ENCODE measurements around the gene SEMA3D. TPM values are rescaled to one million over a fixed set of nuclear protein-coding genes. Genes with fewer than 3 reads are reported as not detected.

Gene SEMA3D
- total RNA-seq, 2 donors from 2014 or later: not detected

DNA sequence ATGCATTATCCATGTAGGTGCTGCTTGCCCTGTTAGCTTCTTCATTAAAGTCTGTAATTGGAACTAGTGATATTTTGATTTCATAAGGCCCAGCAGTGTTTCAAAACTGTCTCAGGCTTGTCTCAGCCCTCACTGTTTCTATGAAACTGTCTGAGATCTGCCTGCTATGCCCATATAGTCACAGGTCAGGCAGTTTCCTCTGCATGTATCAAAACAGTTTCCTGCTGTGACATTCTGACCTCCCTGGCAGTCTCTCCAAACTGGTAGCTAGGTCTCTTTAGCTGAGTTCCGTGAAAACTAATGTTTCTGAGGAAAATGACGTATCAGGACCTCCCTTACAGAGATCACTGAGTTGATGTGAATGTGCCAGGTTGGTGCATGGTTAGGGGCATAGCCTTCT is 18.9 kb upstream of the SEMA3D start:
- no peaks in the 10 kb centered on the region for H3K4me1 Mint-ChIP-seq (ENCODE audit: low read depth in 2 of 2)
- no peak overlapping the region for H3K4me3 Mint-ChIP-seq
- H3K27me3 Mint-ChIP-seq: no peaks in the 10 kb centered on the region
- H3K9me3 Mint-ChIP-seq: peaks cover 10% of the 10 kb centered on the region
- H3K36me3 Mint-ChIP-seq: no peaks in the 10 kb centered on the region
- no peak overlapping the region for H3K27ac Mint-ChIP-seq
- DNase-seq (ENCODE audit: low spot score): no peak
- ATAC-seq: no peak

DNA sequence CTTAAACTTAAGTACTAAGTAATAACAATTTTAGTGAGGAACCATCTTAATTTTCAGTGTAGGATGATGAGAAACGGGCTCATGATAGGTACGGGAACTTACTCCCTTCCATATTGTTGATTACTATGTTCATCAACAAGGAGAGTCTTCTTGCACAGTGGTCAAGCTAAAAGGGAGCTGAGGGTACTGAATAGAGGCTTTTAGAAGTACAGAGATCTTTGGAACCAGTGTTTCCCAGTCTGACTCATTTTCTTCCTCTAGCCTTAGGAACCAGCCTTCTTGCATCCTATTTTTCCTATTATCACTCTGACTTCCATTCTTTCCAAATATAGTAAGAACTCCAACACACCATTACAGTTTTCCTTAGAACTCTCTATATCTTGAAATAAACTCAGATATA is 17.6 kb upstream of the SEMA3D start:
- Mint-ChIP-seq H3K27me3 (no peaks in the 10 kb centered on the region), H3K4me3 (no peak overlapping the region), H3K27ac (no peak overlapping the region), H3K9me3 (peaks cover 15% of the 10 kb centered on the region), H3K4me1 (ENCODE audit: low read depth in 2 of 2) (no peaks in the 10 kb centered on the region), H3K36me3 (no peaks in the 10 kb centered on the region)
- ATAC-seq (no peak), DNase-seq (ENCODE audit: low spot score) (no peak)

DNA sequence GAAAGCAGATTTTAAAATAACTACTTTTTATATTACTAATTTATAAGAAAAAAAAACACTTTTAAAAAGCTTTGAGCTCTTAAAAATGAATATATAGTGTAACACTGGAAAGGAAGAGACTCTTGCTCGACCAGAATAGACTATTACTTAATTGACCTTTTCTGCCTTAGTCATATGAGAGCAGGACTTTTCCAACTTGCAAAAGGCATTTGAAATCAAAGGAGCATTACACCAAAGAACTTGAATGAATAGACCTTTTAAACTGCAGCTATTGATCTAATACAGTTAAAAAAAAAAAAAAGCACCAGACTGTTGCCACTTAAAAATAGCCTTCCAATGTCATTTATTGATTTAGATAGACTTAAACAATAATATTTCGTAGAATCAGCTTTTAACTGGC is 17.2 kb upstream of the SEMA3D start:
- DNase-seq (ENCODE audit: low spot score) (no peak), ATAC-seq (no peak)
- no peak overlapping the region for H3K27ac Mint-ChIP-seq
- peaks cover 15% of the 10 kb centered on the region for H3K9me3 Mint-ChIP-seq
- H3K4me1 Mint-ChIP-seq (ENCODE audit: low read depth in 2 of 2): no peaks in the 10 kb centered on the region
- H3K27me3 Mint-ChIP-seq: no peaks in the 10 kb centered on the region
- H3K36me3 Mint-ChIP-seq: no peaks in the 10 kb centered on the region
- no peak overlapping the region for H3K4me3 Mint-ChIP-seq

DNA sequence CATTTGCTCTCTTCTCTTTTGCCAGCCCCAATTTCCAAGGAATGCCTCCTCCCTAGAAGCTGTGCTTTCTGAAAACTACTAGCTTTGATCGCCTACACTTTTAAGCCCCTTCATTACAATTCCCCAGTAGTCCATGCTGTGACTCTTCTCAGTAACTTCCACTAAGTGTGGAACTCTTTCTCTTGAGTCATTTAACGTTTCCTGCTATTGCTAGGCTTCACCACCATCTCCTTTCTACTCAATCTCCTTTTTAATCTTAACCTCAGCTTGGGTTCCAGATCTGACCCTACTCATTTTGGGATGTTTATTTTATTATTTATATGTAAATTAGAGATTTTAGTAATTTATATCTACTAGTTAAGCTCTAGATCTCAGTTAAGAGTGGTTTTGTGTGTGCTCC is 14.4 kb upstream of the SEMA3D start:
- Mint-ChIP-seq H3K9me3 (peaks cover 15% of the 10 kb centered on the region), H3K4me3 (no peak overlapping the region), H3K36me3 (no peaks in the 10 kb centered on the region), H3K4me1 (ENCODE audit: low read depth in 2 of 2) (no peaks in the 10 kb centered on the region), H3K27ac (no peak overlapping the region), H3K27me3 (no peaks in the 10 kb centered on the region)
- ATAC-seq (no peak), DNase-seq (ENCODE audit: low spot score) (no peak)

DNA sequence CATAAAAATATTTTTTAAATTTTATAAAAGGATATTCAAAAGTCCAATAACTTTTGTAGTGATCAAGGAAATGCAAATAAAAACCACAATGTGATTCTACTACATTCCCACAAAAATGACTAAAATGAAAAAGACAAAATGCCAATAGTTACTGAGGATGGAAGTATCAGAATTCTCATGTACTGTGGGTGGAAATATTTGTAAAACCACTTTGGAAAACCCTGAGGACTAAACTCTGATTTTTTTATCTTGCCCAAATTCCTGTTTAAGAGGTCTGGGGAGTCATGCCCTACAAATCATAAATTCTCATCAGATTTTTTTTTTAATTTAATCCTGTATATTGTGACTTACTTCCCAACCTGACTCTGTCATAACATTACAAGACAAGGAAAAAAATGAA is 9.8 kb upstream of the SEMA3D start:
- DNase-seq (ENCODE audit: low spot score): no peak
- Mint-ChIP-seq H3K27me3 (no peaks in the 10 kb centered on the region), H3K27ac (no peak overlapping the region), H3K4me3 (no peak overlapping the region), H3K9me3 (peaks cover 10% of the 10 kb centered on the region), H3K4me1 (ENCODE audit: low read depth in 2 of 2) (no peaks in the 10 kb centered on the region), H3K36me3 (no peaks in the 10 kb centered on the region)
- no peak for ATAC-seq

DNA sequence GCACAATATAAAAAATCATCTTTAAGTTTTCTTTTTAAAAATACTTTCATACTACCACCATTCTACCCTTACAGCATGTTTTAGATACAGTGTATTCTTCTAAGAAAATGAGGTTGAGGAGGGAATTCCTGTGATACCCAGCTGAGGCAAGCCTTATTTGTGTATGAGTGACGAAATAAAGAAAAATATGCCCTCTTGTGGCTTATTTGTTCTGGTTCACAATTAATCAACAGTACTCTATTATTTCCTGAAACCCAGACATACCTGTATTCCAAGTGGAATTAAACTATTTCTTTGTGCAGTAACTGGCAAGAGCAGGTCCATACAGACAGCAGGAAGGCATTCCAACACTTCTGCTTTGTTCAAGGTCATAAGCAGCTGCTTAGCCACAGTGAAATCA is 4.5 kb upstream of the SEMA3D start:
- no peak for DNase-seq (ENCODE audit: low spot score)
- H3K27me3 Mint-ChIP-seq: peaks cover 0 to 2% of the 10 kb centered on the region in 2 donors
- H3K4me1 Mint-ChIP-seq (ENCODE audit: low read depth in 2 of 2): no peaks in the 10 kb centered on the region
- no peak overlapping the region for H3K4me3 Mint-ChIP-seq
- no peak for ATAC-seq
- no peaks in the 10 kb centered on the region for H3K9me3 Mint-ChIP-seq
- no peak overlapping the region for H3K27ac Mint-ChIP-seq
- H3K36me3 Mint-ChIP-seq: no peaks in the 10 kb centered on the region

DNA sequence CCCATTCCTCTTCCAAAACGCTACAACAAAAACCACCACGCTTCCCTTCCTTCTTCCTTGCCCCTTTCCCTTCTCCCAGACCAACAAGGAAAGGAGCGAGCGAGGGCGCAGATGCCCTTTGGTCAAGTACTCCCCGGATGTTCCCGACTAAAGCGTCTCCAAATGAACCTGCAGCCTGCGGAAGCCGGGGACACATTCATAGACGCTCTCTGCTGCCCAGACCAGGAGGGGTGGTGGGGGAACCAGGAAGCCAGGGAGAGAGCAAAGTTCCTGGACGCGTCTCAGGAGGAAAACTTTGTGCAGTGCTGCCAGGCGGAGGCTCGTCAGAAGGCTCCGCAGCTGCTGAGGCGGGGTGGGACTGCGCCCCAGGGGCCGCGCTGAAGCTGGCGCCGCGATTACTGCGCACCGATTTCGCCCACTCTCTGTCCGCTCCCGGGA is 754 bp downstream of the SEMA3D start:
- Mint-ChIP-seq H3K36me3 (no peaks in the 10 kb centered on the region), H3K4me1 (ENCODE audit: low read depth in 2 of 2) (no peaks in the 10 kb centered on the region), H3K27ac (no peak overlapping the region), H3K4me3 (no peak overlapping the region), H3K27me3 (peaks cover 0 to 9% of the 10 kb centered on the region in 2 donors), H3K9me3 (peaks cover 5% of the 10 kb centered on the region)
- no peak for ATAC-seq
- DNase-seq (ENCODE audit: low spot score): no peak

DNA sequence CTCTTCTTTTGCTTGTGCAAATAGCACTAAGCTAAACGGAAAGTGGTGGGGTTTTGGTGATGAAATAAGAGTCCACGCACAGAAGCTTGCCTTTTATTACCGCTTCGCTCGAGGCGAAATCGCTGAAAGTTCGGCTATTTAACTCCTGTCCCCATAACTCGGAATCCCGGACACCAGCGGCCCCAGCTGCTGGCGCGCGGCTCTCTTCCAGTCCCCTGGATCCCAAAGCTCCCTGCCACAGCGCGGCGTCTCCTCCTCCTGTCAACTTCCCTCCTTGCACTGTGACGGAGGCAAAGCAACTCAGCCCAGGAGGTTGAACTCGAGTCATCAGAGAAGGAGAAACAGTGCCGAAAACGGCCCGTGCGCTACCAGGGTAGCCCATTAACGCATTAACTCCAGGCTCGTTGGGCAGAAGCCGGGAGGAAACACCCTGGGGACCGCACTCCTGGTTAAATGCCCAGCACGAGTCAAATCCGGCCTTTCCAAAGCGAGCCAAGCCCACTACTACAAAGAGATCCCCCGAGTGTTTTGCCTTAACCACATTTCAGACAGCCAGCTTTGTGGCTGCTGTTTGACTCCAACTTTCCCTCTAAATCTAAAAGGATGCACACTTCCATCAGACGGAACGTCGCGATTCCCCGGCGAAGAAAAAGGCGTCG is 1.3 kb downstream of the SEMA3D start:
- Mint-ChIP-seq H3K27ac (no peak overlapping the region), H3K4me3 (no peak overlapping the region), H3K36me3 (no peaks in the 10 kb centered on the region), H3K4me1 (ENCODE audit: low read depth in 2 of 2) (no peaks in the 10 kb centered on the region), H3K27me3 (peaks cover 0 to 9% of the 10 kb centered on the region in 2 donors), H3K9me3 (peaks cover 10% of the 10 kb centered on the region)
- DNase-seq (ENCODE audit: low spot score) (no peak), ATAC-seq (no peak)

DNA sequence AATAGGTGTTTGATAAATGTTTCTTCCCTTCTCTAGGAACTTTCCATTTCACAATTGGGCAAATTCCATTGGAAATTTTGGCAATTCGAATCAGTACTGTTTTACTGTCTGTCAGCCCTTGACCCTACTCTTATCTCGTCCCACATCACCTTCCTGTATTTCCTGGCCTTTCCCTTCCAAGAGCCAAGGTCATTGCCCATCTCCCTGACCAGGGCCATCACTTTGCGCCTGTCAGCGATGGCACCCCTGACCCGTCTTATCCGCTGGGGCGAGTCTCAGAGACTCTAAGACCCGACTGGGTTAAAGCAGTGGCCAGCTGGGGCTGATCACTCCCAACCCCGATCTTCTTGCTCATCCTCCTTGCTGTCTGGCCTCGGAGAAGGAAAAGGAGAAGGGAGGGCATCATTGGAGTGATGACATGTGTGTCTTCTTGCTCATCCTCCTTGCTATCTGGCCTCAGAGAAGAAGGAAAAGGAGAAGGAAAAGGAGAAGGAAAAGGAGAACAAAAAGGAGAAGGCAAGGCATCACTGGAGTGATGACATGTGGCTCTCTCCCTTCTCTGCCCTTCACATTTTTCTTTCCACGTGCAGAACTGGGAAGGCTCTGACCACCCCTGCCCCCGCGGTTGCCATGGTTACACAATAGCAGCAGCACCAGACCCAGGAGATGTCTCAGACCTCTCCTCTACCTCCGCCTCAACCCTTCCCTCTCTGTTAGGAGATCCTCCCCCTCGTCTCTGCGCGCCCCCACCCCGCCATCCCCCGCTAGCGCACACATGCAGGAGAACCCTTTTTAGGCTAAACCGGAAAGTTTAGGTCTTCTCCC is 2.0 kb downstream of the SEMA3D start:
- Mint-ChIP-seq H3K9me3 (peaks cover 10% of the 10 kb centered on the region), H3K27me3 (peaks cover 0 to 9% of the 10 kb centered on the region in 2 donors), H3K36me3 (no peaks in the 10 kb centered on the region), H3K4me1 (ENCODE audit: low read depth in 2 of 2) (no peaks in the 10 kb centered on the region), H3K4me3 (no peak overlapping the region), H3K27ac (no peak overlapping the region)
- ATAC-seq: no peak
- no peak for DNase-seq (ENCODE audit: low spot score)

DNA sequence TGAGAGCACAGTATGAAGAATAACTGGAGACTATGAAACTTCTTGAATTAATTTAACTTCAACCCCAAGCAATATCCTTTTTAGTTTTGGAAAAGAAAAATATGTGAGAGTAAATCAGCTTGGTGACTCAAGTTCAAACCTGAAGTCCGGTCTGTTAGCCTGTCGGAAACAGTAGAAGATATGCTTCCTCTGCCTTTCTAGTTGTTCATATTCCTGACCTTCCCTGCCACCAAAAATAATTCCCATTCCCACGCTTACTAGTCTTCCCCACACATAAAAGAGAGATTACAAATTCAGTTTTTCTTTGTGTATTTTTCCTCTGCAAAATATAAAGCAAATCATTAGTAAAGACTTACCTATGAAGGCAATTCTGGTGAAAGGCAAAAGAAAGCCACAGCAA is 3.6 kb downstream of the SEMA3D start:
- Mint-ChIP-seq H3K9me3 (peaks cover 11% of the 10 kb centered on the region), H3K4me3 (no peak overlapping the region)
- ATAC-seq: no peak

DNA sequence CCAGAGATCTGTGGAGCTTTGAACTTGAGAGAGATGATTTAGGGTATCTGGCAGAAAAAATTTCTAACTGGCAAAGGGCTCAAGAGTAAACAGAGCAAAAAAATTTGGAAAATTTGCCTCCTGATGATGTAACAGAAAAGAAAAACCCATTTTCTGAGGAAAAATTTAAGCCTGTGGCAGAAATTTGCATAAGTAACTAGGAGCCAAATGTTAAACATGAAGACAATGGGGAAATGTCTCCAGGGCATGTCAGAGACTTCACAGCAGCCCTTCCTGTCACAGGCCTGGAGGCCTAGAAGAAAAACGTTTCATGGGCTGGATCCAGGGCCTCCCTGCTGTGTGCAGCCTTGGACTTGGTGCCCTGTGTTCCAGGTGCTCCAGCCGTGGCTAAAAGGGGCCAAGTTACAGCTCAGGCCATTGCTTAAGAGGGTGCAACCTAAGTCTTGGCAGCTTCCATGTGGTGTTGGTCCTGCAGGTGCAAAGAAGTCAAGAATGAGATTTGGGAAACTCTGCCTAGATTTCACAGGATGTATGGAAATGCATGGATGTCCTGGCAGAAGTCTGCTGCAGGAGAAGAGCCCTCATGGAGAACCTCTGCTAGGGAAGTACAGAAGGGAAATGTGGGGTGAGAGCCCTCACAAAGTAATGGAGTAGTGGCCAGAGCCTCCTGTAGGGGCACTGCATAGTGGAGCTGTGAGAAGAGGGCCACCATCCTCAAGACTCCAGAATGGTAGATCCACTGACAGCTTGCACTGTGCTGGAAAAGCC is 8.1 kb downstream of the SEMA3D start:
- H3K4me3 Mint-ChIP-seq: no peak overlapping the region
- peaks cover 19% of the 10 kb centered on the region for H3K9me3 Mint-ChIP-seq
- H3K4me1 Mint-ChIP-seq (ENCODE audit: low read depth in 2 of 2): no peaks in the 10 kb centered on the region
- no peak overlapping the region for H3K27ac Mint-ChIP-seq
- peaks cover 6% of the 10 kb centered on the region for H3K36me3 Mint-ChIP-seq
- no peaks in the 10 kb centered on the region for H3K27me3 Mint-ChIP-seq
- ATAC-seq: no peak
- no peak for DNase-seq (ENCODE audit: low spot score)

More for the DNA sequence above, 3.6 kb downstream of the SEMA3D start:
- DNase-seq (ENCODE audit: low spot score): no peak
- Mint-ChIP-seq H3K36me3 (peaks cover 3% of the 10 kb centered on the region), H3K4me1 (ENCODE audit: low read depth in 2 of 2) (no peaks in the 10 kb centered on the region), H3K27me3 (peaks cover 0 to 9% of the 10 kb centered on the region in 2 donors), H3K27ac (no peak overlapping the region)

DNA sequence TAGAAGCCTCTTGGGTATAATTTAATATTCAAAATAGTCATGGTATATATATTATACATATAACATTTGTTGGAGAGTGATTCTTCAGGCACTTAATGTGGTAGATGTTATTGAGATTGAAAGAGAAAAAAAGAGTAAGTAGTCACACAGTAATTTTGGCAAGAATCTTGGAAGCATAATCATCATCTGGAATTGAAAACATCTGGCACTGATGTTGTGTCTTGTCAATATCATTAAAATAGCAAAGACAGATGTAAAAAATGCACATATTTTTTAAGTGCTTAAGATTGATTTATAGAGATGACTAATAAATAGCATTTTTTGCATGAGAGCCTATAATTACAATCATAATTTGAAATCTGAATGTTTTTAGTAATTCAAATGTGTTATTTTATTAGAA is 9.5 kb downstream of the SEMA3D start:
- no peak for DNase-seq (ENCODE audit: low spot score)
- Mint-ChIP-seq H3K9me3 (peaks cover 23% of the 10 kb centered on the region), H3K4me3 (no peak overlapping the region), H3K36me3 (peaks cover 6% of the 10 kb centered on the region), H3K27me3 (no peaks in the 10 kb centered on the region), H3K27ac (no peak overlapping the region), H3K4me1 (ENCODE audit: low read depth in 2 of 2) (no peaks in the 10 kb centered on the region)
- no peak for ATAC-seq

DNA sequence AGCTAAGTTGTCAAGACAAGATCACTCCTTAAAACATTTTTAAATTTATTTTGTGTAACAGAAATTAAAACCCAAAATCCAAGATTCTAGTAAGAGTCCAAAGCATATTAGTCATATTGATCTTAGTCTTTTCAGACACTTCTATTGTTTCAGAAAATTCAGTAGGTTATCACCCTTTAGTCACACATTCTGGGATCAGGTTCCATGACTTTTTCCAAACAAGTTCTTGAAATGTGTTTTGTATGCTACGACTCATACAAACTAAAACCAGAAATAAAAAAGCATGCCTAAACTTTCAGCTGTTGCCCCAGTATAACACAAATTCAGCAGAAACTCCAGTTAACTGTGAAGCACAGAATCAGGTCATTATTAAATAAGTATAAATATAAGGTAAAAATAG is 10.7 kb downstream of the SEMA3D start:
- no peak for ATAC-seq
- Mint-ChIP-seq H3K27ac (no peak overlapping the region), H3K4me1 (ENCODE audit: low read depth in 2 of 2) (no peaks in the 10 kb centered on the region)

DNA sequence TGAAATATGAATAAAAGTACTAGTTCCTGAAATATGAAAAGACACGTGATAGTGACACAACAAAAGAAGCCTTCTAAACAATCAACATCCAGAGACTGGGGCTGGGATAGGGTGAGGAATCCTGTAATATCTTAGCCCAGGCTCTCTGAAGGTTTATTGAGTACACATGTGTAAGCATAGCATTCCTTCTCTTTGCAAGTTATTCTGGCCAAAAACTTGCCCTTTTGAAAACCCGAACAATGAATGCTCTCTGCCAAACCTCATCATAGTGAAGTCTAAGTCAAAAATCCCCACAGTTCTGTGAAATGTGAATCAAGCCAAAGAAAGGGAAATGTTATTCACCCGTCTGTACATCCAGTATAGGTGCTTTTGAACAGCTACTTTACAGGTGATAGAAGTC is 11.6 kb downstream of the SEMA3D start:
- peaks cover 17% of the 10 kb centered on the region for H3K9me3 Mint-ChIP-seq

More for the DNA sequence above, 10.7 kb downstream of the SEMA3D start:
- Mint-ChIP-seq H3K9me3 (peaks cover 23% of the 10 kb centered on the region), H3K4me3 (no peak overlapping the region), H3K27me3 (no peaks in the 10 kb centered on the region), H3K36me3 (peaks cover 6% of the 10 kb centered on the region)
- no peak for DNase-seq (ENCODE audit: low spot score)

More for the DNA sequence above, 11.6 kb downstream of the SEMA3D start:
- H3K27ac Mint-ChIP-seq: no peak overlapping the region
- ATAC-seq: no peak
- H3K27me3 Mint-ChIP-seq: no peaks in the 10 kb centered on the region
- H3K4me1 Mint-ChIP-seq (ENCODE audit: low read depth in 2 of 2): no peaks in the 10 kb centered on the region
- no peak overlapping the region for H3K4me3 Mint-ChIP-seq
- no peak for DNase-seq (ENCODE audit: low spot score)
- H3K36me3 Mint-ChIP-seq: peaks cover 6% of the 10 kb centered on the region
